Measurements from ENCODE around the gene SPI1.
A peak's percentile ranks its signal among the peaks of the same experiment; 100 is the strongest.

The SPI1 gene

GRCh38 chr11:47399860-47400767, 21.8 kb upstream of the SPI1 start:
- no peaks in the 10 kb centered on the region for H3K36me3 ChIP-seq
- H3K4me3 ChIP-seq (ENCODE audit: low read depth in 1 of 2, low read length in 1 of 2) = peak overlapping the region; percentile 78 to 92
- H3K27ac ChIP-seq = peak overlapping the region; percentile 99
- peaks cover 79 to 82% of the 10 kb centered on the region in 2 experiments for H3K4me1 ChIP-seq (ENCODE audit: control insufficient read depth in 1 of 2, insufficient read depth in 1 of 2, low read depth in 1 of 2, low read length in 1 of 2)
- no peaks in the 10 kb centered on the region for H3K9me3 ChIP-seq
- TF ChIP-seq CTCF (IDR thresholded peaks at IDR 0.05) = peak; percentile 24
- no peaks in the 10 kb centered on the region for H3K27me3 ChIP-seq

GRCh38 chr11:47398551-47398950, 20.2 kb upstream of the SPI1 start:
- peaks cover 88 to 92% of the 10 kb centered on the region in 2 experiments for H3K4me1 ChIP-seq (ENCODE audit: control insufficient read depth in 1 of 2, insufficient read depth in 1 of 2, low read depth in 1 of 2, low read length in 1 of 2)
- H3K27ac ChIP-seq = peak overlapping the region; percentile 99
- H3K9me3 ChIP-seq = no peaks in the 10 kb centered on the region
- H3K4me3 ChIP-seq (ENCODE audit: low read depth in 1 of 2, low read length in 1 of 2) = peak overlapping the region in 1 of 2 experiments; percentile 92
- TF ChIP-seq CTCF (IDR thresholded peaks at IDR 0.05) = no peak
- H3K27me3 ChIP-seq = no peaks in the 10 kb centered on the region
- no peaks in the 10 kb centered on the region for H3K36me3 ChIP-seq

- Histone ChIP-seq H3K4me1 (ENCODE audit: control insufficient read depth in 1 of 2, insufficient read depth in 1 of 2, low read depth in 1 of 2, low read length in 1 of 2) (peaks cover 87 to 91% of the 10 kb centered on the region in 2 experiments), H3K27me3 (no peaks in the 10 kb centered on the region), H3K36me3 (no peaks in the 10 kb centered on the region), H3K4me3 (ENCODE audit: low read depth in 1 of 2, low read length in 1 of 2) (no peak overlapping the region), H3K27ac (peak overlapping the region; percentile 99), H3K9me3 (no peaks in the 10 kb centered on the region)
- no peak for TF ChIP-seq CTCF (IDR thresholded peaks at IDR 0.05)
Measured at GRCh38 chr11:47398011-47398410, 19.7 kb upstream of the SPI1 start.

- no peaks in the 10 kb centered on the region for H3K9me3 ChIP-seq
- TF ChIP-seq CTCF (IDR thresholded peaks at IDR 0.05) = no peak
- peaks cover 91 to 93% of the 10 kb centered on the region in 2 experiments for H3K4me1 ChIP-seq (ENCODE audit: control insufficient read depth in 1 of 2, insufficient read depth in 1 of 2, low read depth in 1 of 2, low read length in 1 of 2)
- no peaks in the 10 kb centered on the region for H3K36me3 ChIP-seq
- H3K27ac ChIP-seq = peak overlapping the region; percentile 99
- H3K4me3 ChIP-seq (ENCODE audit: low read depth in 1 of 2, low read length in 1 of 2) = peak overlapping the region; percentile 78 to 92
- no peaks in the 10 kb centered on the region for H3K27me3 ChIP-seq
Measured at GRCh38 chr11:47396049-47396320, 17.6 kb upstream of the SPI1 start.

- no peak for TF ChIP-seq CTCF (IDR thresholded peaks at IDR 0.05)
- Histone ChIP-seq H3K36me3 (no peaks in the 10 kb centered on the region), H3K4me1 (ENCODE audit: control insufficient read depth in 1 of 2, insufficient read depth in 1 of 2, low read depth in 1 of 2, low read length in 1 of 2) (peaks cover 91 to 93% of the 10 kb centered on the region in 2 experiments), H3K9me3 (no peaks in the 10 kb centered on the region), H3K27ac (peak overlapping the region; percentile 99), H3K4me3 (ENCODE audit: low read depth in 1 of 2, low read length in 1 of 2) (peak overlapping the region; percentile 78 to 92), H3K27me3 (no peaks in the 10 kb centered on the region)
Measured at GRCh38 chr11:47395223-47396048, 17.1 kb upstream of the SPI1 start.
